Thyroid gland (tissue), 4 donors: Measurements from ENCODE around the gene SIVA1. TPM values are rescaled to one million over a fixed set of nuclear protein-coding genes. Genes with fewer than 3 reads are reported as not detected.

ENCODE experiments used
- DNase-seq, 2 donors: peaks; one replicate each; pipeline ENCODE4 v3.0.0-alpha.2; 2019
- H3K27ac ChIP-seq, 3 donors: fragments of 200-600 bp; sonication (generic); 1 replicate in 2 of 3; 2 replicates in 1 of 3; pipeline ENCODE4 v1.5.1; 2016 to 2019; ENCODE audit warnings: mild to moderate bottlenecking in 1 of 3, moderate library complexity in 1 of 3
- H3K27me3 ChIP-seq: fragments of 200-600 bp; sonication (generic); one replicate; pipeline ENCODE4 v1.5.1; 2019
- H3K36me3 ChIP-seq, 2 donors: fragments of 200-600 bp; sonication (generic); one replicate each; pipeline ENCODE4 v1.5.1; 2016 to 2019
- H3K4me1 ChIP-seq, 2 donors: fragments of 200-600 bp; sonication (generic); one replicate each; pipeline ENCODE4 v1.5.1; 2017 to 2019
- H3K4me3 ChIP-seq, 3 donors: fragments of 200-600 bp; sonication (generic); replicated peaks in 1 of 3; 1 replicate in 2 of 3; 2 replicates in 1 of 3; pipeline ENCODE4 v1.5.1; 2016; ENCODE audit warnings: mild to moderate bottlenecking in 1 of 3
- H3K9me3 ChIP-seq: fragments of 200-600 bp; sonication (generic); one replicate; pipeline ENCODE4 v1.5.1; 2017
- POLR2A ChIP-seq, 2 donors: fragments of 450-650 bp; IDR thresholded peaks; one replicate each; pipeline ENCODE4 v1.6.1; 2017; ENCODE audit warnings: antibody characterized with exemption in 2 of 2, mild to moderate bottlenecking in 2 of 2, moderate library complexity in 1 of 2
- WGBS, 2 donors: methylation state at CpG; one replicate each; pipeline ENCODE4 v1.1.5; 2017; 5-methylcytosine and 5-hydroxymethylcytosine counted together
- intact Hi-C: fragments of 100-400 bp; cut with DNase I; formaldehyde crosslinking; loops from one replicate; pipeline ENCODE4 v1.15.1; 2023
- total RNA-seq, 4 donors: library from RNA; depleted of rRNA; stranded (reverse); fragments of >200 nt; gene quantifications; one replicate each; pipeline ENCODE4 v1.2.3, GENCODE V29; 2016
- TF ChIP-seq, protein P1 (sequence below), 6 experiments: fragments of 200-600 bp in 3 of 6; fragments of 450-650 bp in 3 of 6; sonication (generic) in 3 of 6; IDR thresholded peaks; one replicate each; pipeline ENCODE4 v1.5.1; 2016 to 2019; ENCODE audit warnings: antibody characterized with exemption in 6 of 6, mild to moderate bottlenecking in 2 of 6, inconsistent platforms in 1 of 6, moderate library complexity in 1 of 6

SIVA1 gene
- total RNA-seq, 4 donors from 2014 or later: 137 to 388 (median 239) TPM

GRCh38 chr14:104715871-104716270, 37.1 kb upstream of the SIVA1 start:
- no peaks in the 10 kb centered on the region for H3K27me3 ChIP-seq
- no peak for DNase-seq
- intact Hi-C loops: no loop called here
- no peaks in the 10 kb centered on the region for H3K4me1 ChIP-seq
- no peak overlapping the region for H3K4me3 ChIP-seq
- TF ChIP-seq, protein P1, sequence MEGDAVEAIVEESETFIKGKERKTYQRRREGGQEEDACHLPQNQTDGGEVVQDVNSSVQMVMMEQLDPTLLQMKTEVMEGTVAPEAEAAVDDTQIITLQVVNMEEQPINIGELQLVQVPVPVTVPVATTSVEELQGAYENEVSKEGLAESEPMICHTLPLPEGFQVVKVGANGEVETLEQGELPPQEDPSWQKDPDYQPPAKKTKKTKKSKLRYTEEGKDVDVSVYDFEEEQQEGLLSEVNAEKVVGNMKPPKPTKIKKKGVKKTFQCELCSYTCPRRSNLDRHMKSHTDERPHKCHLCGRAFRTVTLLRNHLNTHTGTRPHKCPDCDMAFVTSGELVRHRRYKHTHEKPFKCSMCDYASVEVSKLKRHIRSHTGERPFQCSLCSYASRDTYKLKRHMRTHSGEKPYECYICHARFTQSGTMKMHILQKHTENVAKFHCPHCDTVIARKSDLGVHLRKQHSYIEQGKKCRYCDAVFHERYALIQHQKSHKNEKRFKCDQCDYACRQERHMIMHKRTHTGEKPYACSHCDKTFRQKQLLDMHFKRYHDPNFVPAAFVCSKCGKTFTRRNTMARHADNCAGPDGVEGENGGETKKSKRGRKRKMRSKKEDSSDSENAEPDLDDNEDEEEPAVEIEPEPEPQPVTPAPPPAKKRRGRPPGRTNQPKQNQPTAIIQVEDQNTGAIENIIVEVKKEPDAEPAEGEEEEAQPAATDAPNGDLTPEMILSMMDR (IDR thresholded peaks at IDR 0.05): no peak
- TF ChIP-seq POLR2A (IDR thresholded peaks at IDR 0.05): no peak
- peaks cover 34 to 43% of the 10 kb centered on the region in 2 donors for H3K36me3 ChIP-seq
- no peak overlapping the region for H3K27ac ChIP-seq
- no peaks in the 10 kb centered on the region for H3K9me3 ChIP-seq
- WGBS, 2 donors: 93 to 100% methylated on average over 2 to 12 of the region's 12 CpGs

DNA sequence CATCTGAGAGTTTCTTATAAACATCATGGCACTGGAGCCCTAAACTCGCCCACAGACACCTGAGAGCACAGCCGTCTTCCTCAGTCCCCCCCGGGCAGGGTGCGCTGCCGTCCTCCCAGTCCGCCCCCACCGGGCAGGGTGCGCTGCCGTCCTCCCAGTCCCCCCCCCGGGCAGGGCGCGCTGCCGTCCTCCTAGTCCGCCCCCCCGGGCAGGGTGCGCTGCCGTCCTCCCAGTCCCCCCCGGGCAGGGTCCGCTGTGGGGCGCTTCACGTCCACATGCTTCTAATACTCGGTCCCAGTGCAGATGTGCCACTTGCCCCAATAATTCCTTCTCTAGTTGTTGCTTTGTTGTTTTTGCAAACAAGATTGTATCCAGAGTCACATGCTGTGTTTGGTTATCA, 35.8 kb upstream of the SIVA1 start:
- TF ChIP-seq, protein P1 (IDR thresholded peaks at IDR 0.05): no peak
- no peak for TF ChIP-seq POLR2A (IDR thresholded peaks at IDR 0.05)
- no peak for DNase-seq
- Histone ChIP-seq H3K4me3 (no peak overlapping the region), H3K27me3 (no peaks in the 10 kb centered on the region), H3K4me1 (no peaks in the 10 kb centered on the region), H3K27ac (no peak overlapping the region), H3K36me3 (peaks cover 21 to 32% of the 10 kb centered on the region in 2 donors), H3K9me3 (no peaks in the 10 kb centered on the region)
- intact Hi-C loops: no loop called here
- 90 to 93% methylated on average over 19 of the region's 22 CpGs for WGBS, 2 donors

DNA sequence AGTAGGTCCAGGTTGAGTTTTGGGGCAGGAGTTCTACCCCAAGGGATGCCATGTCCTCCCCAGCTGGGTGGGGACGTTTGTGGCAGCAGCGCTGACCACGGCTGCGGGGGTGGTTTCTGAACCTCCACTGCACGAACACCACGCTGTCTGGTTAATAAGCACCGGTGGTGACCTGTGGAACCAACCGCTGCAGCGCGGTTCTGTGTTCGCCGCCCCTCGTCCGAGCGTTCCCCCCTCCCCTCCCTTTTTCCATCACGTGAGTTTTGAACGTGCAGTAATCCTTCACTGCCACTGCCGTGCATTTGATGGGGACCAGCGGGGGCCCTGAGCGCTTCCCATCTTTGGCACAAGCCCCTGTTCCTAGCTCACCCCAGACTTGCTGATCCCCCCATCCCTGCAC, 35.3 kb upstream of the SIVA1 start:
- H3K27me3 ChIP-seq: no peaks in the 10 kb centered on the region
- no peak overlapping the region for H3K27ac ChIP-seq
- TF ChIP-seq, protein P1 (IDR thresholded peaks at IDR 0.05): no peak
- no peak for TF ChIP-seq POLR2A (IDR thresholded peaks at IDR 0.05)
- no peaks in the 10 kb centered on the region for H3K9me3 ChIP-seq
- peaks cover 19 to 28% of the 10 kb centered on the region in 2 donors for H3K36me3 ChIP-seq
- H3K4me3 ChIP-seq: no peak overlapping the region
- no peaks in the 10 kb centered on the region for H3K4me1 ChIP-seq
- WGBS, 2 donors: 86 to 93% methylated on average over 20 of the region's 20 CpGs
- DNase-seq: no peak
- intact Hi-C loops: no loop called here

DNA sequence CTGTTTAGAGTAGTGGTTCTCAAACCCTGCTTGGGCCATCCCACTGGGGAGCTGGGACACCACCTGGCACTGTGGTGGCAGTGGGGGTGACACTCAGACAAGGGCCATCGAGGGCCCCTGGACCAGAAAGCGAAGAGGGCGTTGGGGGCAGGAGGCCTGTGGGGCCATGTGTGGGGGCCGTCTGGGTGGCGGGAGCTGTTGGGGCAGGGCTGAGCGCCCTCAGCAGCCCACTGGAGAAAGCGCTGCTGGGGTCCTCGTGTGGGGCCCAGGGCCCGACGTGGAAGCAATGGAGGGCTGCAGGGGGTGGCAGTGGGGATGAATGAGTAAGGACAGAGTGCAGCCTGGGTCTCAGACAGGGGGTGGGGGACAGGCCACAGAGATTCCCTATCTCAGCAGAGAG, 34.8 kb upstream of the SIVA1 start:
- no peak for DNase-seq
- no peaks in the 10 kb centered on the region for H3K9me3 ChIP-seq
- 86 to 89% methylated on average over 10 of the region's 10 CpGs for WGBS, 2 donors
- H3K4me3 ChIP-seq: no peak overlapping the region
- intact Hi-C loops: no loop called here
- H3K27me3 ChIP-seq: no peaks in the 10 kb centered on the region
- TF ChIP-seq POLR2A (IDR thresholded peaks at IDR 0.05): no peak
- TF ChIP-seq, protein P1 (IDR thresholded peaks at IDR 0.05): no peak
- H3K27ac ChIP-seq: no peak overlapping the region
- peaks cover 0 to 2% of the 10 kb centered on the region in 2 donors for H3K4me1 ChIP-seq
- H3K36me3 ChIP-seq: peaks cover 14 to 25% of the 10 kb centered on the region in 2 donors

DNA sequence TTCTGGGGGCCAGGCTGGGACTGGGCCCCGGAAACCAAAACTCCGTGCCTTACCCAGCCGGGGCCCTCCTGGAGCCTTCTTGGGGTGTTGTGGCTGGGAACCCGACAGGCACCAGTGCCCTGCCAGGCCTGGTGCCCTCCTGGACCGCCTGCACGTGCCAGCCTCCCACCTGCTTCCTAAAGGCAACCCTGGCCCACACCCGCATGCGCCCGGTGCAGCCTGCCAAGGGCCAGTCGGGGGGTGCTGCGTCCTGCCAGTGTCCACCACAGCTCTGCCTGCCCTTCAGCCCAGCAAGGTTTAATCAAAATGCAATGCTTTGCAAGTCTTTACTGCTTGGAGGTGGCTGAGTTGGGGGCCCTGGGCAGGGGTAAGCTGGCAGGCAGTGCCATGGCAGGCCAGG, 34.1 kb upstream of the SIVA1 start:
- Histone ChIP-seq H3K27me3 (no peaks in the 10 kb centered on the region), H3K9me3 (no peaks in the 10 kb centered on the region), H3K4me3 (no peak overlapping the region), H3K4me1 (peaks cover 7 to 8% of the 10 kb centered on the region in 2 donors), H3K27ac (no peak overlapping the region), H3K36me3 (peaks cover 11 to 18% of the 10 kb centered on the region in 2 donors)
- no peak for DNase-seq
- no peak for TF ChIP-seq POLR2A (IDR thresholded peaks at IDR 0.05)
- TF ChIP-seq, protein P1 (IDR thresholded peaks at IDR 0.05): no peak
- 87 to 100% methylated on average over 1 to 8 of the region's 11 CpGs for WGBS, 2 donors
- intact Hi-C loops: no loop called here
